ENCODE data around the gene WNK2. TPM values are rescaled to one million over a fixed set of nuclear protein-coding genes. Genes with fewer than 3 reads are reported as not detected.

WNK2 gene
- not detected in 2 replicates for total RNA-seq

GRCh38 chr9:93183663-93184431, at the start of gene WNK2:
TSS of gene WNK2 (plus strand) at chr9:93184139. CDS start at chr9:93184930, 791 bp downstream.

Other genes with a start within 250 kb of the WNK2 start
- gene FGD3, start 236.6 kb upstream of the WNK2 start, total RNA-seq: not detected in 2 replicates
- gene SUSD3, start 125.4 kb upstream of the WNK2 start, total RNA-seq: not detected in 2 replicates
- gene CARD19, start 87.9 kb upstream of the WNK2 start, total RNA-seq: 52.7 and 120 TPM in 2 replicates
- 17.3 and 24.7 TPM in 2 replicates for gene NINJ1, start 49.9 kb upstream of the WNK2 start, total RNA-seq

Measured in epithelial cell of umbilical artery (primary cell).